ENCODE results near the gene TSC22D1. TPM values are rescaled to one million over a fixed set of nuclear protein-coding genes. Genes with fewer than 3 reads are reported as not detected.

Gene TSC22D1
- total RNA-seq, 1 donor from 2014 or later: 181 TPM

DNA sequence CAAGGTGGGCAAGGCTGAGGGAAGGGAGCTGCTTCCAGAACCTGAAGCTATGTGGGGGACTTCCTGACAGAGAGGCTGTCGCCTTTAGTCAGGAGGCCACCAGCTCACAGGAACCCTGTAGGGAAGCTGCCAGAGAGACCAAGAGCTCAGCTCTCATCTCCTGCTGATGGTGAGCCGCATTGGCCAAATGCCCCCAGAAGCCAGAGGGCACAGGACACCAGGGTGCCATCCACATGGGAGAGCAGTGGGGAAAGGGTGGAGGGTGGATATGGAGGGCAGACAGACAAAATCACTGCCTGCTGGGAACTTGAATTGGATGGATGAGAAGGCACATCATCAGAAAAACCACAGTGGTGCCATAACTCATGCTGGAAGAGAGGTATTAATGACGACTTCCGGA is 166.5 kb downstream of the TSC22D1 start:
- no peaks in the 10 kb centered on the region for H3K36me3 Mint-ChIP-seq
- H3K79me2 ChIP-seq (ENCODE audit: low read depth): no peaks in the 10 kb centered on the region
- H4K20me1 ChIP-seq (ENCODE audit: low read depth): no peaks in the 10 kb centered on the region
- no peak overlapping the region for H2AFZ ChIP-seq (replicated peaks)
- no peaks in the 10 kb centered on the region for H3K27me3 ChIP-seq
- H3K27ac Mint-ChIP-seq: no peak overlapping the region
- peaks cover 6% of the 10 kb centered on the region for H3K27me3 Mint-ChIP-seq (ENCODE audit: insufficient read depth, low read depth)
- H3K4me2 ChIP-seq: no peak overlapping the region
- peaks cover 38% of the 10 kb centered on the region for H3K4me1 Mint-ChIP-seq
- H3K4me3 ChIP-seq: no peak overlapping the region
- H3K36me3 ChIP-seq: no peaks in the 10 kb centered on the region
- no peaks in the 10 kb centered on the region for H3K9me3 ChIP-seq (ENCODE audit: low read depth)
- peaks cover 10% of the 10 kb centered on the region for H3F3A ChIP-seq (ENCODE audit: low read depth)
- H3K9me3 Mint-ChIP-seq: peaks cover 6% of the 10 kb centered on the region
- no peak overlapping the region for H3K9ac ChIP-seq
- no peak for TF ChIP-seq EZH2phosphoT487 (IDR thresholded peaks at IDR 0.05)
- no peak for TF ChIP-seq EZH2 (IDR thresholded peaks at IDR 0.05)
- TF ChIP-seq, protein P1, sequence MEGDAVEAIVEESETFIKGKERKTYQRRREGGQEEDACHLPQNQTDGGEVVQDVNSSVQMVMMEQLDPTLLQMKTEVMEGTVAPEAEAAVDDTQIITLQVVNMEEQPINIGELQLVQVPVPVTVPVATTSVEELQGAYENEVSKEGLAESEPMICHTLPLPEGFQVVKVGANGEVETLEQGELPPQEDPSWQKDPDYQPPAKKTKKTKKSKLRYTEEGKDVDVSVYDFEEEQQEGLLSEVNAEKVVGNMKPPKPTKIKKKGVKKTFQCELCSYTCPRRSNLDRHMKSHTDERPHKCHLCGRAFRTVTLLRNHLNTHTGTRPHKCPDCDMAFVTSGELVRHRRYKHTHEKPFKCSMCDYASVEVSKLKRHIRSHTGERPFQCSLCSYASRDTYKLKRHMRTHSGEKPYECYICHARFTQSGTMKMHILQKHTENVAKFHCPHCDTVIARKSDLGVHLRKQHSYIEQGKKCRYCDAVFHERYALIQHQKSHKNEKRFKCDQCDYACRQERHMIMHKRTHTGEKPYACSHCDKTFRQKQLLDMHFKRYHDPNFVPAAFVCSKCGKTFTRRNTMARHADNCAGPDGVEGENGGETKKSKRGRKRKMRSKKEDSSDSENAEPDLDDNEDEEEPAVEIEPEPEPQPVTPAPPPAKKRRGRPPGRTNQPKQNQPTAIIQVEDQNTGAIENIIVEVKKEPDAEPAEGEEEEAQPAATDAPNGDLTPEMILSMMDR (IDR thresholded peaks at IDR 0.05): no peak
- DNase-seq (ENCODE audit: low spot score): no peak
- H3K4me1 ChIP-seq: peaks cover 16% of the 10 kb centered on the region
- no peak overlapping the region for H3K27ac ChIP-seq
- no peak overlapping the region for H3K4me3 Mint-ChIP-seq

DNA sequence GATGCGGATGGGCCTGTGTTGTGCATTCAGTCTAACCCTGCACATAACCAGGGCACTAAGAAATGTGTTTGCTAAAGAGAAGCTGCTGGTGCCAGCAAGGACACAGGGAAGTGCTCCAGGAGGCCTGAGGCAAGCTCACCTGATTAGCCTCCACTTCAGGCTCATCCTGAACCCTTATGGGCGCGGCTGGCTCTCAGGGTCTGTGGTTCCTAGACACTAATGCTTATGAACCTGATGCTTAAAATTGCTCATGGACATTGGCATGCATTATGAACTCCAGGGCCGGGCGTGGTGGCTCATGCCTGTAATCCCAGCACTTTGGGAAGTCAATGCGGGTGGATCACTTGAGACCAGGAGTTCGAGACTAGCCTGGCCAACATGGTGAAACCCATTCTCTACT is 168.2 kb downstream of the TSC22D1 start:
- Mint-ChIP-seq H3K4me1 (peaks cover 50% of the 10 kb centered on the region), H3K27me3 (ENCODE audit: insufficient read depth, low read depth) (peaks cover 6% of the 10 kb centered on the region), H3K9me3 (no peaks in the 10 kb centered on the region), H3K36me3 (no peaks in the 10 kb centered on the region), H3K4me3 (no peak overlapping the region), H3K27ac (no peak overlapping the region)
- TF ChIP-seq EZH2phosphoT487 (IDR thresholded peaks at IDR 0.05): no peak
- no peak for TF ChIP-seq EZH2 (IDR thresholded peaks at IDR 0.05)
- TF ChIP-seq, protein P1 (IDR thresholded peaks at IDR 0.05): no peak
- Histone ChIP-seq H3F3A (ENCODE audit: low read depth) (peaks cover 25% of the 10 kb centered on the region), H3K4me3 (no peak overlapping the region), H3K27ac (no peak overlapping the region), H3K9me3 (ENCODE audit: low read depth) (no peaks in the 10 kb centered on the region), H3K27me3 (no peaks in the 10 kb centered on the region), H3K4me1 (peaks cover 33% of the 10 kb centered on the region), H3K9ac (no peak overlapping the region), H4K20me1 (ENCODE audit: low read depth) (no peaks in the 10 kb centered on the region), H3K4me2 (no peak overlapping the region), H3K36me3 (no peaks in the 10 kb centered on the region), H2AFZ (replicated peaks) (no peak overlapping the region), H3K79me2 (ENCODE audit: low read depth) (no peaks in the 10 kb centered on the region)
- no peak for DNase-seq (ENCODE audit: low spot score)

DNA sequence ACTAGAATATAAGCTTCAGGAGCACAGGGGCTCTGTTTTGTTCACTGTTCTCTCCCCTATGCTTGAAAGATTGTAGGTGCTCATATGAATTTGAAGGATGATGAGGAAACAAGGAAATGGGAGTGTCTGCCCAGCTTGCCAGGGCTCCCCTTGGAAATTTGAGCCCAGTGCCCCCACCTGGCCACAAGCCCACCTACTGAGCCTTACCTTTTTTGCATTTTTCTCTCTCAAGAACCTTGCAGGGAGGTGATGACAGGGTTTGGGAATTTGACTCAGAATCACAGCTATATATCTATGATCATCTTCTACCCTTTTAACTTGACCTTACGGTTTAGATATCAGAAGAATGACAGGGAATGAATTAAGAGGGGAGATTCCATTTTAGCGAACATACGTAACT is 168.8 kb downstream of the TSC22D1 start:
- no peaks in the 10 kb centered on the region for H3K36me3 ChIP-seq
- peaks cover 25% of the 10 kb centered on the region for H3F3A ChIP-seq (ENCODE audit: low read depth)
- no peak overlapping the region for H3K27ac ChIP-seq
- H3K27me3 ChIP-seq: no peaks in the 10 kb centered on the region
- H2AFZ ChIP-seq (replicated peaks): no peak overlapping the region
- H3K4me2 ChIP-seq: no peak overlapping the region
- H3K4me1 Mint-ChIP-seq: peaks cover 50% of the 10 kb centered on the region
- TF ChIP-seq EZH2 (IDR thresholded peaks at IDR 0.05): no peak
- no peak overlapping the region for H3K4me3 ChIP-seq
- H3K27me3 Mint-ChIP-seq (ENCODE audit: insufficient read depth, low read depth): peaks cover 6% of the 10 kb centered on the region
- no peaks in the 10 kb centered on the region for H3K79me2 ChIP-seq (ENCODE audit: low read depth)
- H3K9me3 Mint-ChIP-seq: no peaks in the 10 kb centered on the region
- H3K4me3 Mint-ChIP-seq: no peak overlapping the region
- no peak overlapping the region for H3K27ac Mint-ChIP-seq
- no peaks in the 10 kb centered on the region for H3K36me3 Mint-ChIP-seq
- no peaks in the 10 kb centered on the region for H4K20me1 ChIP-seq (ENCODE audit: low read depth)
- H3K9me3 ChIP-seq (ENCODE audit: low read depth): no peaks in the 10 kb centered on the region
- peaks cover 38% of the 10 kb centered on the region for H3K4me1 ChIP-seq
- no peak for DNase-seq (ENCODE audit: low spot score)
- H3K9ac ChIP-seq: no peak overlapping the region

DNA sequence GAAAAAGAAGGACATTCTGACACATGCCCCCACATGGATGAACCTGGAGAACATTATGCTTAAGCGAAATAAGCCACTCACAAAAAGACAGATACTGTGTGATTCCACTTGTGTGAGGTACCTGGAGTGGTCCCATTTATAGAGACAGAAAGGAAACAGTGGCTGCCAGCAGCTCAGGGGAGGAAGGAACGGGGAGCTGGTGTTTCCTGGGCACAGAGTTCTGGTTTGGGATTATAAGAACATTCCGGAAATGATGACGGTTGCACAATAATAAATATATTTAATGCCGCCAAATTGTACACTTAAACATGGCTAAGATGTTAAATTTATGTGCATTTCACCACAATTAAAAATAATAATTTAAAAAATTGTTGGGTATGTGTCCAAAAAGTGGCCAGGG is 169.5 kb downstream of the TSC22D1 start:
- no peak for TF ChIP-seq EZH2 (IDR thresholded peaks at IDR 0.05)
- TF ChIP-seq, protein P1 (IDR thresholded peaks at IDR 0.05): no peak
- no peak overlapping the region for H3K4me3 ChIP-seq
- no peaks in the 10 kb centered on the region for H3K36me3 Mint-ChIP-seq
- no peaks in the 10 kb centered on the region for H4K20me1 ChIP-seq (ENCODE audit: low read depth)
- no peaks in the 10 kb centered on the region for H3K27me3 ChIP-seq
- H3K4me2 ChIP-seq: no peak overlapping the region
- peaks cover 50% of the 10 kb centered on the region for H3K4me1 Mint-ChIP-seq
- no peak overlapping the region for H2AFZ ChIP-seq (replicated peaks)
- H3K9me3 Mint-ChIP-seq: no peaks in the 10 kb centered on the region
- no peak overlapping the region for H3K27ac Mint-ChIP-seq
- no peaks in the 10 kb centered on the region for H3K9me3 ChIP-seq (ENCODE audit: low read depth)
- H3K79me2 ChIP-seq (ENCODE audit: low read depth): no peaks in the 10 kb centered on the region
- H3K27ac ChIP-seq: no peak overlapping the region
- H3K27me3 Mint-ChIP-seq (ENCODE audit: insufficient read depth, low read depth): peaks cover 6% of the 10 kb centered on the region
- no peak overlapping the region for H3K9ac ChIP-seq
- peaks cover 25% of the 10 kb centered on the region for H3F3A ChIP-seq (ENCODE audit: low read depth)
- no peaks in the 10 kb centered on the region for H3K36me3 ChIP-seq
- DNase-seq (ENCODE audit: low spot score): no peak
- no peak overlapping the region for H3K4me3 Mint-ChIP-seq
- peaks cover 42% of the 10 kb centered on the region for H3K4me1 ChIP-seq

Measured in neural progenitor cell (in vitro differentiated cells).